GM12878 (cell line): ENCODE data around the gene ZNG1A. TPM values are rescaled to one million over a fixed set of nuclear protein-coding genes. Genes with fewer than 3 reads are reported as not detected.

Experiments used
- ATAC-seq: fragments of 200-7000 bp; cut with Tn5 transposase; 3 replicates; pipeline ENCODE4 v1.9.1; 2020; ENCODE audit warnings: mild to moderate bottlenecking, moderate library complexity
- BruUV-seq: library from RNA; stranded (reverse); fragments of 400-500 nt; replicated peaks from 2 replicates; lab custom pipeline; 2021; lab: Mats Ljungman, UMichigan
- CTCF ChIA-PET: fragments of 300-600 bp; sonication (Branson Sonifier 250); formaldehyde crosslinking; extraction: SDS; loops from one replicate; lab custom pipeline; 2021; ENCODE audit warnings: inconsistent platforms; lab: Yijun Ruan, JAX
- POLR2A ChIA-PET: fragments of 350-600 bp; formaldehyde crosslinking; extraction: SDS; loops from one replicate; lab custom pipeline; 2021; ENCODE audit warnings: inconsistent platforms; lab: Charles Lee
- RAD21 ChIA-PET: fragments of 300-600 bp; sonication (Branson Sonifier 250); formaldehyde crosslinking; loops from one replicate; lab custom pipeline; 2023; ENCODE audit warnings: antibody characterized with exemption; ENCODE audit not compliant: unreplicated experiment; lab: Charles Lee
- SMC1A ChIA-PET: fragments of 300-600 bp; sonication (Branson Sonifier 250); formaldehyde crosslinking; loops from one replicate; lab custom pipeline; 2023; ENCODE audit not compliant: unreplicated experiment, uncharacterized antibody; lab: Charles Lee
- DNase-seq: peaks from one replicate; pipeline ENCODE4 v3.0.0-alpha.2; 2011; ENCODE audit warnings: low read depth, low spot score
- FAIRE-seq: peaks from 3 replicates; lab custom pipeline; 2011; peaks lifted over from hg19 to GRCh38; lab: Jason Lieb, UNC
- H2AFZ ChIP-seq: 2 replicates; pipeline ENCODE4 v1.6.0; 2011; ENCODE audit warnings: low read depth, low read length, control low read depth; ENCODE audit not compliant: control insufficient read depth
- H3K27ac ChIP-seq: 2 replicates; pipeline ENCODE4 v1.5.1; 2011; ENCODE audit warnings: control low read depth; ENCODE audit not compliant: control insufficient read depth, insufficient read depth
- H3K27me3 ChIP-seq, 2 experiments: replicated peaks in 1 of 2; 2 replicates each; pipeline versions ENCODE4 v1.6.0 to v1.6.1; 2011; ENCODE audit warnings: low read length in 1 of 2; ENCODE audit not compliant: control insufficient read depth in 2 of 2, insufficient read depth in 2 of 2
- H3K36me3 ChIP-seq, 2 experiments: 2 replicates each; pipeline ENCODE4 v1.5.1; 2011; ENCODE audit warnings: low read length in 1 of 2; ENCODE audit not compliant: control insufficient read depth in 2 of 2, insufficient read depth in 2 of 2
- H3K4me1 ChIP-seq: 2 replicates; pipeline ENCODE4 v1.6.1; 2011; ENCODE audit warnings: mild to moderate bottlenecking, low read length, moderate library complexity, mixed read lengths; ENCODE audit not compliant: control insufficient read depth, insufficient read depth
- H3K4me2 ChIP-seq: 2 replicates; pipeline ENCODE4 v1.6.0; 2011; ENCODE audit warnings: control low read depth; ENCODE audit not compliant: control insufficient read depth, insufficient read depth
- H3K4me3 ChIP-seq: fragments of 200-600 bp; sonication (generic); 2 replicates; pipeline ENCODE4 v1.5.1; 2016
- H3K79me2 ChIP-seq: 2 replicates; pipeline ENCODE4 v1.6.0; 2011; ENCODE audit warnings: low read length; ENCODE audit not compliant: control insufficient read depth, insufficient read depth
- H3K9ac ChIP-seq: 2 replicates; pipeline ENCODE4 v1.8.0; 2011; ENCODE audit warnings: low read length, control low read depth, mixed read lengths; ENCODE audit not compliant: control insufficient read depth, insufficient read depth
- H3K9me3 ChIP-seq: replicated peaks from 3 replicates; pipeline ENCODE4 v1.5.1; 2011; ENCODE audit warnings: mild to moderate bottlenecking, low read length; ENCODE audit not compliant: control insufficient read depth, insufficient read depth
- H4K20me1 ChIP-seq: 2 replicates; pipeline ENCODE4 v1.6.0; 2011; ENCODE audit not compliant: control insufficient read depth, insufficient read depth
- ASH2L ChIP-seq: fragments of 300-600, 200-600 bp; sonication (generic); IDR thresholded peaks from 2 replicates; pipeline ENCODE4 v1.6.1; 2017; ENCODE audit warnings: low read depth, mild to moderate bottlenecking, borderline replicate concordance
- CTCF ChIP-seq, 3 experiments: IDR thresholded peaks in 2 of 3; conservative IDR thresholded peaks in 1 of 3; 2 replicates each; pipeline ENCODE4 v1.5.1; 2011; ENCODE audit warnings: low read depth in 3 of 3, low read length in 3 of 3, mild to moderate bottlenecking in 3 of 3, control low read depth in 2 of 3, moderate library complexity in 2 of 3, inconsistent platforms in 1 of 3, mixed read lengths in 1 of 3; ENCODE audit not compliant: control insufficient read depth in 2 of 3, insufficient read depth in 1 of 3; ENCODE audit errors: extremely low read depth in 1 of 3
- EED ChIP-seq: sonication (generic); IDR thresholded peaks from 2 replicates; pipeline ENCODE4 v1.6.1; 2016; ENCODE audit warnings: antibody characterized with exemption, low read depth
- EGR1 ChIP-seq, 2 experiments: IDR thresholded peaks; 1 replicate in 1 of 2; 2 replicates in 1 of 2; pipeline ENCODE4 v1.6.1; 2011 to 2012; ENCODE audit warnings: low read depth in 2 of 2, low read length in 2 of 2, borderline replicate concordance in 1 of 2, mild to moderate bottlenecking in 1 of 2, moderate library complexity in 1 of 2
- PML ChIP-seq: IDR thresholded peaks from 2 replicates; pipeline ENCODE4 v1.6.1; 2012; ENCODE audit warnings: low read length, inconsistent platforms
- POU2F2 ChIP-seq: IDR thresholded peaks from 3 replicates; pipeline ENCODE4 v1.6.1; 2011; ENCODE audit warnings: low read depth, mild to moderate bottlenecking, low read length, borderline replicate concordance
- SKIL ChIP-seq: fragments of 450-650 bp; IDR thresholded peaks from 2 replicates; pipeline ENCODE4 v1.6.1; 2017; ENCODE audit warnings: mild to moderate bottlenecking, low read depth, inconsistent platforms; ENCODE audit not compliant: poor library complexity, severe bottlenecking
- SMC3 ChIP-seq: IDR thresholded peaks from 2 replicates; pipeline ENCODE4 v1.6.1; 2011; ENCODE audit warnings: low read length, improper control_type of control experiment, borderline replicate concordance
- TARDBP ChIP-seq: IDR thresholded peaks from 2 replicates; pipeline ENCODE4 v1.6.1; 2016; ENCODE audit warnings: borderline replicate concordance
- TCF3 ChIP-seq: IDR thresholded peaks from 2 replicates; pipeline ENCODE4 v1.6.1; 2012; ENCODE audit warnings: low read depth, mild to moderate bottlenecking, low read length, borderline replicate concordance; ENCODE audit not compliant: insufficient read depth
- YY1 ChIP-seq: IDR thresholded peaks from 2 replicates; pipeline ENCODE4 v1.6.1; 2011; ENCODE audit warnings: low read depth, mild to moderate bottlenecking, low read length
- ZSCAN29 ChIP-seq: fragments of 450-650 bp; IDR thresholded peaks from 2 replicates; pipeline ENCODE4 v1.6.1; 2017; ENCODE audit warnings: mild to moderate bottlenecking, moderate library complexity
- ZZZ3 ChIP-seq: IDR thresholded peaks from 2 replicates; pipeline ENCODE4 v1.6.1; 2011; ENCODE audit warnings: low read depth; ENCODE audit not compliant: control insufficient read depth, insufficient read length
- WGBS: methylation state at CpG from one replicate; pipeline ENCODE4 v1.1.6; 2016; ENCODE audit warnings: low lambda C conversion rate; ENCODE audit not compliant: insufficient replicate concordance, insufficient coverage; ENCODE audit errors: missing lambda C conversion rate; 5-methylcytosine and 5-hydroxymethylcytosine counted together
- in situ Hi-C: fragments of 300-500 bp; cut with MboI; formaldehyde crosslinking; loops from 9 replicates; pipeline ENCODE4 v1.14.3; 2018; ENCODE audit warnings: mixed read lengths
- intact Hi-C: fragments of 100-400 bp; cut with micrococcal nuclease; formaldehyde crosslinking; loops from one replicate; pipeline ENCODE4 v1.14.2; 2022; ENCODE audit not compliant: unreplicated experiment
- polyA plus RNA-seq, 11 experiments: library from polyadenylated mRNA; depleted of rRNA in 4 of 11; unstranded in 6 of 11; stranded (reverse) in 5 of 11; fragments of >200 nt; fragmentation: Nextera tagmentation in 4 of 11; fragmentation: Illumina TruSeq in 1 of 11; extraction: Ambion mirVana in 4 of 11; extraction: Trizol in 1 of 11; gene quantifications; 1 replicate in 1 of 11; 2 replicates in 10 of 11; pipeline versions ENCODE4 v1.2.1 to v1.2.3, GENCODE V29; 2011 to 2016; ENCODE audit warnings: inconsistent platforms in 2 of 11, missing spikeins in 2 of 11, low read depth in 1 of 11
- total RNA-seq, 4 experiments: library from RNA; depleted of rRNA in 3 of 4; stranded (reverse); fragments of >200 nt in 3 of 4; fragmentation: Illumina TruSeq in 1 of 4; extraction: Trizol in 1 of 4; gene quantifications; 2 replicates each; pipeline versions ENCODE4 v1.2.1 to v1.2.3, GENCODE V29; 2013 to 2021
- TF ChIP-seq, protein P1 (sequence below): IDR thresholded peaks from 2 replicates; pipeline ENCODE4 v1.6.1; 2011; ENCODE audit warnings: low read depth, low read length, improper control_type of control experiment, borderline replicate concordance
- TF ChIP-seq, protein P2 (sequence below): fragments of 450-650 bp; IDR thresholded peaks from 2 replicates; pipeline ENCODE4 v1.6.1; 2014; ENCODE audit warnings: mild to moderate bottlenecking

The ZNG1A gene
- total and polyA plus RNA-seq, 10 of the 15 experiments (the other 5 are each of a cell fraction or from before 2014, with no cell fraction given), result 48.0 to 179 (median 96.7) TPM

DNA sequence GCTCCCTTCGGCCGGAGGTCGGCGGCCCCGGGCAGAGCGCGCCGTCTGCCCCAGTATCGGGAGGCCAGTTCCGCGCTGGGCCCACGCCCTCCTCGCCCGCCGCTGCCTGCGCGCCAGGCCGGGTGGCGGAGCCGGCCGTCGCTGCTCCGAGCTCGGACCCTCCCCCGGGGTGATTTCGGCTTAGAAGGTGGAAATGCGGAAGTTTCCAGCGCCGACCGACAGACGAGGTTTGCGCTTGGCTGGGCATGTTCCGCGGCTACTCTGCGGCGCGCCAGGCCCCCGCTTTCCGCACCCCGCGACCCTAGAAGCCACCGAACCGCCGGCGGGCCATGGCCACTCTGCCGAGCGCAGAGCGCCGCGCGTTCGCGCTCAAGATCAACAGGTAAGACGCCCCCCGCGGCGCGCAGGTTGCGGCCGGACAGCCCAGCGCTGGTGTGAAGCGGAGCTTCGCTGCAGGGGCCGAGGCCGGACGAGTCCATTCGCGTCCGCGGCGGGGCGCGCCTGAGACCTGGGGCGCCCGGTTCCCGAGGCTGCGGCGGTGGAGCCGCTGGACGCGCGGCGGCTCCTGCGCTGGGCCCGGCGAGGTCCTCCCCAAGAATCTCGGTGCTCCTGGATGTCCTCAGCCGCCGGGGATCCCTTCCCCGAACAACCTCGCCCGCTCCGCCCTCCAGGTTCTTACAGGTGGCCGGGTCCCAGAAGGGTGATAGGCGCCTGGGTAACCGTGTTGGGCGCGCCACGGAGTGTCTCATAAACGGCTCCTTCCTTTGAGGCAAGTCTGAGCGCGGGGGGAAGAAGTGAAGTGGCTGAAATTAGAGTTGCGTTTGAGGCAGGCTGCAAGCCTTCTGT lies 36.0 kb upstream of the ZNG1A start, which contains the start of gene DOCK8:
Gene DOCK8, plus strand, starts transcription at position 218 of the 846 bp plus-strand sequence. Its CDS starts 112 bp downstream, at position 330.
- FAIRE-seq (no peak), DNase-seq (no peak), ATAC-seq (peak; percentile 95)
- WGBS, result 2% methylated on average over 96 of the region's 103 CpGs
- POLR2A ChIA-PET, result interaction anchor here (1.0 kb wide), 1 partner anchor 58 kb away, joined by 3 read pairs; no protein-coding TSS in a partner anchor
- no TSS peak for BruUV-seq
- intact Hi-C loops, result loop anchor here (2.0 kb wide), 1 partner anchor 58 kb away; no protein-coding TSS in a partner anchor
- H3K27ac ChIP-seq, result peak within 1 kb of the TSS; percentile 9; the same call in 1 of the 2 replicates
- no peaks in the 10 kb centered on the region for H3K9me3 ChIP-seq
- no peaks in the 10 kb centered on the region for H3K4me1 ChIP-seq
- CTCF ChIA-PET, result interaction anchor here (1.2 to 1.7 kb wide), 4 partner anchors 13 to 102 kb away, joined by 3 to 5 read pairs (median 3); no protein-coding TSS in a partner anchor
- H3K9ac ChIP-seq, result peak within 1 kb of the TSS; percentile 63
- H3K27me3 ChIP-seq, result no peaks in the 10 kb centered on the region; a peak in 1 of 4 replicates
- H3K79me2 ChIP-seq, result no peaks in the 10 kb centered on the region; the same call in 1 of the 2 replicates
- H3K4me3 ChIP-seq, result peak within 1 kb of the TSS; percentile 85
- SMC1A ChIA-PET, result interaction anchor here (0.8 to 1.0 kb wide), 2 partner anchors 9 to 58 kb away, joined by 3 read pairs; no protein-coding TSS in a partner anchor
- H2AFZ ChIP-seq, result peak within 1 kb of the TSS; percentile 69
- in situ Hi-C loops, result no loop called here
- no peaks in the 10 kb centered on the region for H4K20me1 ChIP-seq
- H3K36me3 ChIP-seq, result no peaks in the 10 kb centered on the region
- RAD21 ChIA-PET, result interaction anchor here (1.1 kb wide), 1 partner anchor 41 kb away, joined by 4 read pairs; no protein-coding TSS in a partner anchor
- H3K4me2 ChIP-seq, result peak within 1 kb of the TSS; percentile 93
- TF ChIP-seq CTCF (IDR thresholded peaks at IDR 0.05 in 2 of 3, conservative IDR thresholded peaks at IDR 0.05 in 1 of 3; ENCODE audit: control insufficient read depth in 2 of 3, extremely low read depth in 1 of 3, insufficient read depth in 1 of 3, low read depth in 3 of 3, low read length in 3 of 3) (peak; percentile 51 to 62 (median 52); a peak in 5 of 6 replicates), TCF3 (0 out of 2 replicates have a peak, but pooled peaks have one; percentile 8), ASH2L (peak; percentile 77; the same call in 1 of the 2 replicates), PML (0 out of 2 replicates have a peak, but pooled peaks have one; percentile 20), SKIL (no peak), YY1 (peak; percentile 39; the same call in 1 of the 2 replicates), ZZZ3 (no peak), ZSCAN29 (no peak), POU2F2 (0 out of 3 replicates have a peak, but pooled peaks have one; percentile 18), SMC3 (peak; percentile 34; the same call in 1 of the 2 replicates), EGR1 (IDR thresholded peaks at IDR 0.05; ENCODE audit: borderline replicate concordance in 1 of 2, low read depth in 2 of 2, low read length in 2 of 2) (peak in 1 of 2 experiments; percentile 35; a peak in 1 of 3 replicates), TARDBP (0 out of 2 replicates have a peak, but pooled peaks have one; percentile 32), EED (peak; percentile 32; the same call in 1 of the 2 replicates)
- TF ChIP-seq, protein P1, sequence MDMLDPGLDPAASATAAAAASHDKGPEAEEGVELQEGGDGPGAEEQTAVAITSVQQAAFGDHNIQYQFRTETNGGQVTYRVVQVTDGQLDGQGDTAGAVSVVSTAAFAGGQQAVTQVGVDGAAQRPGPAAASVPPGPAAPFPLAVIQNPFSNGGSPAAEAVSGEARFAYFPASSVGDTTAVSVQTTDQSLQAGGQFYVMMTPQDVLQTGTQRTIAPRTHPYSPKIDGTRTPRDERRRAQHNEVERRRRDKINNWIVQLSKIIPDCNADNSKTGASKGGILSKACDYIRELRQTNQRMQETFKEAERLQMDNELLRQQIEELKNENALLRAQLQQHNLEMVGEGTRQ, result no peak
- TF ChIP-seq, protein P2, sequence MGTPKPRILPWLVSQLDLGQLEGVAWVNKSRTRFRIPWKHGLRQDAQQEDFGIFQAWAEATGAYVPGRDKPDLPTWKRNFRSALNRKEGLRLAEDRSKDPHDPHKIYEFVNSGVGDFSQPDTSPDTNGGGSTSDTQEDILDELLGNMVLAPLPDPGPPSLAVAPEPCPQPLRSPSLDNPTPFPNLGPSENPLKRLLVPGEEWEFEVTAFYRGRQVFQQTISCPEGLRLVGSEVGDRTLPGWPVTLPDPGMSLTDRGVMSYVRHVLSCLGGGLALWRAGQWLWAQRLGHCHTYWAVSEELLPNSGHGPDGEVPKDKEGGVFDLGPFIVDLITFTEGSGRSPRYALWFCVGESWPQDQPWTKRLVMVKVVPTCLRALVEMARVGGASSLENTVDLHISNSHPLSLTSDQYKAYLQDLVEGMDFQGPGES, result no peak
